AG09319 (cell line): ENCODE measurements around the gene LATS1.
"Not testable (repeated sequence)": the region's sequence is repeated elsewhere in the genome, so short reads cannot be mapped to it uniquely, and the experiment has no call there.

ENCODE experiments used
- DNase-seq: peaks from one replicate; pipeline ENCODE4 v3.0.0-alpha.2; 2010; ENCODE audit warnings: low read depth; ENCODE audit errors: extremely low read depth
- CTCF ChIP-seq: IDR thresholded peaks from 2 replicates; pipeline ENCODE4 v1.5.1; 2011; ENCODE audit warnings: low read depth, mild to moderate bottlenecking, inconsistent platforms, low read length, moderate library complexity

The LATS1 gene

GRCh38 chr6:149754548-149754947 is 36.6 kb upstream of the LATS1 start:
- no peak for TF ChIP-seq CTCF
- no peak for DNase-seq

- not testable (repeated sequence) for DNase-seq
These were observed 35.4 kb upstream of the LATS1 start for GRCh38 chr6:149753374-149753637.

- no peak for TF ChIP-seq CTCF
- no peak for DNase-seq
These were observed 34.9 kb upstream of the LATS1 start for GRCh38 chr6:149752600-149753373.

GRCh38 chr6:149751920-149752319 is 34.0 kb upstream of the LATS1 start:
- DNase-seq, result not testable (repeated sequence)

DNA sequence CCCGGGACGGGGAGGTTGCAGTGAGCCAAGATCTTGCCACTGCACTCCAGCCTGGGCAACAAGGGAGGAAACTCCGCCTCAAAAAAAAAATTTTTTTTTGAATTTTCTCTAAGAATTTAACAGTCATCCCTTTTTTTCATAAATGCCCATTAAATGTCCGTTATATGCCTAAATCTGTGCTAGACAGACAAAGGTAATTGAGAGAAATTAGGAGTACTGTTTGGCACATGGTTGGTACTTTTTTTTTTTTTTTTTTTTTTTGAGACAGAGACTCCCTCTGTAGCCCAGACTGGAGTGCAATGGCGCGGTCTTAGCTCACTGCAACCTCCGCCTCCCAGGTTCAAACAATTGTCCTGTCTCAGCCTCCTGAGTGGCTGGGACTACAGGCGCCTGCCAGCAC is 33.3 kb upstream of the LATS1 start:
- no peak for DNase-seq
- TF ChIP-seq CTCF, result no peak

DNA sequence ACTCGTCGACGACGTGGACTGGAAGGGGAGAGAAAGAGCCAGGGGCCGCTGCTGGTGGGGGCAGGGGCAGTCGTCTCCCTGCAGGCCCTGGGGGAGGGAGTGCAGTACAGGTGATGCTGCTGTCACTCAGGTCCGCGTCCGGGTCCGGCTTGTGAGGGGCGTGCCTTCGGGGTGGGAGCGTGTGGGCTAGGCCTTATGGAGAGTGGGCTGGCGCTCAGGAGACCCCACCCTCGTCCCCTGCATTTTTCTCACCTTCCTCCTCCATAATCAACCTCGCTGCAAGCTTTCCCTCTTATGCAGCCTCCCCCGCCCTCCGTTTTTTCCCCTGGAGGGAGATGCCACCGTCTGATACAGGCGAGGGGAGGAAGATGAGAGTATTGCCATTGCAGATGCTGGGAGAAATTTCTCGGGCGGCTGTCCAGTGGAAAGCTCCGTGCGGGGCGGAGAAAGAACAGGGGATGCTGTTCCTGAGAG is 32.3 kb upstream of the LATS1 start:
- no peak for TF ChIP-seq CTCF
- no peak for DNase-seq

- peak; percentile 79 for DNase-seq
- no peak for TF ChIP-seq CTCF
These were observed 31.8 kb upstream of the LATS1 start, which contains the start of gene PCMT1 for GRCh38 chr6:149749594-149750135. TSS of gene PCMT1 (plus strand) at chr6:149749741. CDS start at chr6:149749902, 161 bp downstream.

DNA sequence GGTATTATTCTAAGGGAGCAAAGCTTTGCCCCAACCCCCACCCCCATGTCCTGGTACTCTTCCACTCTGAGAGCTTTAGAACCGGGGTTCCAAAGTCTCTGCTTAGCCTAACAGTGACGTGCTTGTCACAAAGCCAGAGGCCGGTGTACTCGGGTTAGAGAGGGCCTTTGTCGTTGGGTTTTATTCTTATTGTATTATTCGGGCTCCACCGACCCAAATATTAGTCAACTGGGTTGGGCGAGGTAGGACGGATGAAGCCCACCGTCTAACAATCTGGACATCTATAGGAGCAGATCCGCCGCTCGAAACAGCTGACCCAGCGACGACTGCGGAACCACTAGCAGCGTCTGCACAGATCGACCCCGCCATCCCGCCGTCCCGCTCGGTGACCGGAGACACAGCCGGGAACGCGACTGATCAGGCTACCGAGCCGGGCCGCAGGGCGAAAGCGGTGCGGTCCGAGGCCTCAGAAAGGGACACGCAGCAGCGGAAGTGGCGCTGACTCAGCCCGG is 31.2 kb upstream of the LATS1 start:
- DNase-seq, result not testable (repeated sequence)
